Right kidney (tissue), 1 donor: ENCODE measurements around the gene NCAPD2.
"Not testable (repeated sequence)": the region's sequence is repeated elsewhere in the genome, so short reads cannot be mapped to it uniquely, and the experiment has no call there.

Experiments
- DNase-seq: peaks from one replicate; pipeline ENCODE4 v3.0.0-alpha.2; 2016

NCAPD2 gene

GRCh38 chr12:6550294-6551062, 56.6 kb downstream of the NCAPD2 start:
- no peak for DNase-seq

DNA sequence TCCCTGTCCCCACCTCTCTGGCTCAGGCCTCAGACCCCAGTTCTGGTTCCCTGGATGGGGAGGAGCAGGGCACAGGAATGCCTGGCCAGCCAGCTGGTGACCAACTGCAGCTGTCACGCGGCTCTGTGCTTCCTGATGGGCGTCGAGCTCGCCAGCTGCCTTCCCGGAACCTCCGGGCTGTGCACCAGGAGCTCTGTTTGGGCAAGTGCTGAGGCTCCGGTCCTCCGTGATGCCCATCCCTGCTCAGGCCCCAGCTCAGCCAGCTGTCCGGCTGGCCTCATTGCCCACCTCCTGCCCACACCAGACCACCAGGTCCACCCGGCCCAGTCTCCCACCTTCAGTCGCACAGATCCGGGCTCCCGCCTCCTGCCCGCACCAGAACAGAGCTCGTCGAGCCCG, 57.2 kb downstream of the NCAPD2 start:
- no peak for DNase-seq

DNA sequence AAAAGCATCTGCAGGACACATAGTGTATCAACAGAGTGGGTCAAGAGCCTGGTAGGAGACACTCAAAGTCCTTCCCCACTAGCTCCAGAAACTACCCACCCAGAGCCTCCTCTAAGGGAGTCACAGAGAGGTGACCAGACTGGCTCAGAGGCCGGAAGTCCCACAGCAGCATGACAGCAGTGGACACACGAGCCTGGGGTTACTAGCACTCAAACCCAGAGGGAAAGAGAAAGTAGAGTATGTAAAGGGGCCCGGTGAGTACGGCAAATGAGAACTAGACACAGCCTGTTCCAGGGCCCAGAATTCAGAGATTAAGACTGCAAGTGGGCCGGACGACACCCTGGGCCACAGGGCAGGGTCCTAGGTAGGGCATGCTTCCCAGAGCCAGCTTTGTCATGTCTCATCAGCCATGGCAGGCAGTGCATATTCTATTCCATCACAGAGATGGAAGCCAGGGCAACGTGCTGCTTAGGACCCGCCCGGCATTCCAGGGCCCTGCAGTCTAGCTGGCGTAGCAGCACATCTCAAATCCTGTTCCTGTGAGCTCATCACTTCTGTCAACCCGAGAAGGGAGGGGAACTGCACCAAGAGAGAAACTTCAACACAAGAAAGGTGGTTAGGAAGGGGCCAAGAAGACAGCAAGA, 57.7 kb downstream of the NCAPD2 start:
- DNase-seq = no peak

- no peak for DNase-seq
These were observed 58.2 kb downstream of the NCAPD2 start for GRCh38 chr12:6552140-6552551.

DNA sequence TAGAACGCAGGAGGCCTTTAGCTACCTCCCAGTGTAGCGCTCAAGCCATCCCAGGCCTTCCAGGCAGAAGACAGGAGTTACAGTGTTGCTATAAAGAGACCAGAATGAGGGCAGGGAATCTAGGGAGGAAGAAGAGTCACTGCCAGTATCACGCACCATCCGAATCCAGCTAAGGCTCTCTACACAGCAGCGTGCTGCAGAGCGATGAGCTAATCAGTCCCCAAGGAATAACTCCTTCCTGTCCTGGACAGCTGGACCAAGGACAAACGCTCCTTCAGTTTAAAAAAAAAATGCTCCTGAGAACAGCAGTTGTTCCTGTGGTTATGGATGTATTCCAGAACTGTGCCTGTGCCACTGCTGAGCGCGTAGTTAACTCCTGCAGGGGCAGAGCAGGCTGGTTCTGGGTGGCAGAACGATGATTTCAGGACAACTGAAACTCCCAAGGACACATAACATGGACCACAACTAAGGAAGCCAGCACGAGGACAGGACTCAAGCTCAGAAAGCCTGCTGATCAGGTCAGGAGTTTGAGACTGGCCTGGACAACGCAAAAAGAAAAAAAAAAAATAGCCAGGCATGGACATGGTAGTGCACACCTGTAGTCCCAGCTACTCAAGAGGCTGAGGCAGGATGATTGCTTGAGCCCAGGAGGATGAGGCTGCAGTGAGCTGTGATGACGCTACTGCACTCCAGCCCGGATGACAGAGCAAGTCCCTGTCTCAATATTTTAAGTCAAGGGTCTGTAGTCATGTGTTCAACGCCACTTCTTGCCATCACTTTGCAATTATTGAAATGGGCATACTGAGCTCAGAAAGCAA, 59.4 kb downstream of the NCAPD2 start:
- no peak for DNase-seq

DNA sequence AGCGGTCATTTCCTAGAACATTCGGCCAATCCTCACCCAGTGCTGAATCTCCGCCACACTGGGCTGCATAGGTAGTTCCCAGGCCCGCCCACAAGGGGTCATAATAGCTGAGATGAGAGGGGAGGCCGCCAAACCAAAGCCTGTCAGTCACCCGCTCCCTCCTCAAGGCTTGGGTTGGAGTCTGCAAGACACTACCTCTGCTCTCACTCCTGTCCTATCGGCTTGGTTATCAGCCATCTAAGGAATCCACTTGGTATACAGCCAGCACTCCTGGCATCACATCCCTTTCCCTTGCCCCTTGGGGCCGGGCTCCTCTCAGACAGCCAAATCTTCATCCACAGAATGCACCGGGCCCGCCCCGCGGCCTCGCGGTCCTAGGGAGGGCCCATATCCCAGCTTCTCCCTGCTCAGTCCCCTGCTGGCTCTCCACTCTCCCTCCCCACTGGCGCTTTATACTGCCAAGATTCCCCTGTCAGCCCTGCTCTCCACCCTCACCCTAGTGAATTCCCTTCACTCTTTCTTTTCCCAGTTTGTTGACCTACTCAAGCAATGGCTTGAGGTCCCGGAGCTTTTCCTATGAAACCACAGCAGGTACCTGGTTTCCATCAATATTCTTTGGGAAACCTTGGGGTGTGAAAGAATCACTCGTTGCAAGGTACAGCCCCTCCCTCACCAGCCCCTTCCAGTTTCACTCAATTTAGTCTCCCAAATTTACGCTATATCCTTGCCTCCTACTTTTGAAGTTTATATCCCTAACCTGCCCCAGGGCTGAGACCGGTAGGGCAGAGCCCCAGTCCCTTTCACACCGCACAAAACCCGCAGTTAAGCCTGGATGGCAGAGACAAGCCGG, 60.5 kb downstream of the NCAPD2 start:
- DNase-seq = peak; percentile 74

DNA sequence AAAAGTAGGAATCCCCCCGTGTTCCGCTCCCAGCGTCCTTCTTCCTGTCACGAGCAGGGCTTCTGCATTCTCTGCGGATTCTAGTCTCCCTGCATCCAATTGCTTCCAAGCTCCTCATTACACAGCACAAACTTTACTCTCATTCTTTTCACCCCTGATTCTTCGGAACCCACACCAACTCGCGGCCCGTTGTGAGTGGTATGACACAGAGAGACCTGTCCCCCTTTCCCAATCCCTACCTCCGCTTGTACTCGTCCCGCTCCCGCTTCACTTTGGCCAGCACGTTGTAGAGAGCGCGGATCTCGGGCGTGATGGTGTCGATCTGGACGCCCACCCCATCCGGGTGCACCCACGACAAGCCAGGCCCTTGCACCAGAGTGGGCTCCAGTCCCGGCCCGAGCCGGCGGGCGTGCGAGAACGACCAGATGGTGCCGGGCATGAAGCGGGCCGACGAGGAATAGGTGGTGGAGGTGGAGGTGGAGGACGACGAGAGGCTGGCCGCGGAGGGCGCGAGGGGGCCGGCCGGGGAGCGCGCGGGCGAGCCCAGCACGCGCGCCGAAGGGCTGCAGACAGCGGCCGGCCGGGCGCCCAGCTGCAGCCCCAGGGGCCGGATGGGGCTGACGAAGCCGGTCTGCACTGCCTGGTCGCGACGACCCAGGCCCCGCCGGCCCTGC, 61.3 kb downstream of the NCAPD2 start:
- DNase-seq = peak; percentile 44

DNA sequence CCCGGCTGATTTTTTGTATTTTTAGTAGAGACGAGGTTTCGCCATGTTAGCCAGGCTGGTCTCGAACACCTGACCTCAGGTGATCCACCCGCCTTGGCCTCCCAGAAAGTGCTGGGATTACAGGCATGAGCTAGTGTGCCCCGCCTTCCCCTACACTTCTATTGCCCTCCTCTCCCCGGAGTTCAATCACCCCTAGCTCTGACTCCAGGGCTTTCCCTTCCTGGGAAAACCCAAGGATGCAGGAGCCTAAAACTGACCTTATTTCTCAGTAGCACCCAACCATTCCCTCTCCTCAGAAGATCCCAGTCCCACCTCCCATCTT, 62.6 kb downstream of the NCAPD2 start:
- DNase-seq = not testable (repeated sequence)

GRCh38 chr12:6556857-6557256, 63.0 kb downstream of the NCAPD2 start:
- no peak for DNase-seq

GRCh38 chr12:6558014-6558760, 64.3 kb downstream of the NCAPD2 start:
- DNase-seq = not testable (repeated sequence)

DNA sequence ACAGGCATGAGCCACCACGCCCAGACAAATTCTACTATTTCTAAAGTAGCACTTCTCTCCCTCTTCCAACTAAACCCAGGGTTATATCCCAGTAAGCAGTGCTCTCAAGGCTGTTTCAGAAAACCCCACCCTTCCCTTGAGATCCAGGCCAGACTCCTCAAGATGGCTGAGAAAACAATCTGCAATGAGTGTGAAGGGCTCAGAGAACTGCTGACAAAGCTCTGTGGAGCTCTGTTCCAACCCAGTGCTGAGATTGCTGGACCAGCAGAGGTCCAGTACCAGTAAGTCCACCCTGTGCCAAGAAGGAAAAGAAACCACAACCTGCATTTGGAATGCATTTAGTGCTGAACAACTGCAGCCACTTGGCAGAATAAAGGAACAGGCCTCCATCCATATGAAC, 65.6 kb downstream of the NCAPD2 start:
- DNase-seq = no peak

GRCh38 chr12:6560501-6561205, 66.8 kb downstream of the NCAPD2 start:
- no peak for DNase-seq

DNA sequence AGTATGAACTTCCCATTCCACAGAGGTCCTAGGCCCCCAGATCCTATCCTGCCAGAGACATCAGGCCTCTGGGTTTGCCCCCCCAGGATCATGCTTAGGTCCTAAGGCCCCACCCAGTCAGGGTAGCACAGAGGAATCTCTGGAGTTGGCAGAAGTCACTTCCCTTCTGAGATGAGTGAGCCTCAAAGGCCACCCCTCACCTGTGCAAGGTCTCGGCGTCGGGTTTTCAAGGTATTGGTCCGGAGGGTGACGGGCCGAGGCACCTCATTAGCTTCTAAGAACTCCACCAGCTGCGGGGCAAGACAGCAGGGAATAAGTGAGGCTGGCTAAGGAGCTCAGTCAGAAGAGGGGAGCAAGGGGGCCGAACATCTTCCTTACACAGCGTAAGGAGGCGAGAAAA, 69.0 kb downstream of the NCAPD2 start:
- DNase-seq = no peak

DNA sequence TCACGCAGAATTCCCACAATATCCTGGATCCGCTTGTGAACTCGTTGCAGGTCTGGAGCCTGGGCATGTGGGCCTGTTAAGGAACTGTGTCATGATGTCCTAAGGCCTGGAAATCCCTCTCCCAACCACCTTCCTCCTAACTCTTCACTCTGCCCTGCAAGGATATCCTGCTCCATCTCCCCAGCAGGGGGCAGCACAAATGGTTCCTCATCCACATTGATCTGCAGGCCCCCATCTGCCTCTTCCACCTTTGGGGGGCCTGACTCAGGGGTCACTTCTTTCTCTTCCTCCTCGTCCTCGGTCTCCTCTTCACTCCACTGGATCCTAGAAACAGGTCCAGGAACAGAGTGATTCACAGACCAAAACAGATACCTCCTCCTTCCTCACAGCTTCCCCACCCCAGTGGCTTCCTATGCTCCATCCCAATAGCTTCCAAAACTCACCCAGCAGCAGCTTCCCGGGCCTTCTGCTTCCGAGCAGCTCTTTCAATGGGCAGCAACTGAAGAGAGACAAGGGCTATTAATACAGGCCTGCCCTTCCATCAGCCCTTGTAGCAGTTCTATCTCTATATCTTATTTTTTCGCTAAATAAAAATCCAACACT, 69.6 kb downstream of the NCAPD2 start:
- DNase-seq = no peak

GRCh38 chr12:6567112-6567670, 73.3 kb downstream of the NCAPD2 start:
- DNase-seq = no peak

DNA sequence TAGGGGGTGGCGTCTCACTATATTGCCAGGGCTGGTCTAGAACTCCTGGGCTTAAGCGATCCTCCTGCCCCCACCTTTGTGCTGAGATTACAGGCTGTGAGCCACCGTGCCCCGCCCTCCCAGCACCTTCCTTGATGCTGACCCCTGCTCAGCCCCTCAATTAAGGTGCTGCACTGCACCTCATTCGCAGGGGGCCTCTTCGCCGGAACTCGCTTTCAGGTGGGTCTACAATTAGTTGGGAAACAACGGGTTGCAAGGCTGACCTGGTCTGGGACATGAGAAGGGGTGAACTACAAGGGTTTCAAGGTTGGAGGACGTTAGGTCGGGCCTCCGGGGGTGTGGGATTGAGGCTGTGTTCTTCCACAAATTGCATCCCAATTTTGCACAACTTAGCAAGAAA, 75.4 kb downstream of the NCAPD2 start:
- DNase-seq = no peak

GRCh38 chr12:6569786-6570185, 75.9 kb downstream of the NCAPD2 start:
- DNase-seq = no peak

GRCh38 chr12:6570264-6570887, 76.5 kb downstream of the NCAPD2 start:
- no peak for DNase-seq

GRCh38 chr12:6573001-6573400, 79.1 kb downstream of the NCAPD2 start:
- DNase-seq = no peak
